GM03348 (cell line): ENCODE measurements around the gene ERGIC2.

Experiments
- DNase-seq: peaks from one replicate; pipeline ENCODE4 v3.0.0; 2012; ENCODE audit warnings: low spot score

Gene ERGIC2

DNA sequence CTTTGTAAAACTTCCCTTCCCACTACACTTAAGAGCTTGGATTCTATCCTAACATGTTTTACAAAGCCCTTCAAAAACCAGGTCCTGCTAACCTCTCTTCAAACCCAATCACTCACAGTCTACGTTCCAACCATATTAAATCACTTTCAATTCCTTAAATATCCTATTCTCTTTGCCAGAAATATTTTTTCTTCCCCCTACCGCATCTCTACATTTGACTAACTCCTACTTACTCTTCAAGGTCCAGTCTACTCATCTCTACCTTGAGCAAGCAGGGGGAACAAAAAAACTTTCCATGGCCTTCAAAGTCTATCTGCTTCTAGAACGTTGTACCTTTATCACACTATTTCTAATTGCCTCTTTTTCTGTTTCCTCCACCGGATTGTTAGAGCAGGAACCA lies 6.1 kb downstream of the ERGIC2 start:
- no peak for DNase-seq

DNA sequence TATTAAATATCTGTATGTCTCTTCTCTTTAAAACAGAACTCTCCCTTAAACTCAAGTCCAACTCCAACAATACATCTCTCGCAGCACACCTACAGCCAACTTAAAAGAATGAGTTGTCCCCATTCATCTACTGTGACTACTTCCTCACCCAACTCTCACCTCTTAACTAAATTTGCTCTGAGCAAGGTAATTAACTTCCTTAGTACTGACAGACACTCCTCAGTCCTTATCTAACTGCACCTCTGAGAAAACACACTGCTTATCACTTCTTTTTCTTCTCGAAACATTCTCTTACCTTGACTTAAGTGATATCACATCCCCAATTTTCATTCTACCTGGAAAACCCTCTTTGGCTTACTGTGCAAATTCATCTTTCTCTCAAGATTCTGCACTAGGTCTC lies 7.0 kb downstream of the ERGIC2 start:
- DNase-seq, result no peak

DNA sequence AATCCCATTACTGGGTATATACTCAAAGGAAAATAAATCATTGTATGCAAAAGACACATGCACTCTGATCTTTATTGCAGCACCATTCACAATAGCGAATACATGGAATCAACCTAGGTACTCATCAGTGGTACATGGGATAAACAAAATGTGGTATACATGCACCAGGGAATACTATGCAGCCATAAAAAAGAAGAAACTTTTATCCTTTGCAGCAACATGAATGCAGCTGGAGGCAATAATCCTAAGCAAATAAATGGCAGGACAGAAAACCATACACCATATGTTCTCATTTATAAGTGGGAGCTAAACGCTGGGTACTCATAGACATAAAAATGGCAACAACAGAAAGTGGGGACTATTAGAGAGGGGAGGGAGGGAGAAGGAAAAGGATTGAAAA lies 15.9 kb downstream of the ERGIC2 start:
- no peak for DNase-seq

DNA sequence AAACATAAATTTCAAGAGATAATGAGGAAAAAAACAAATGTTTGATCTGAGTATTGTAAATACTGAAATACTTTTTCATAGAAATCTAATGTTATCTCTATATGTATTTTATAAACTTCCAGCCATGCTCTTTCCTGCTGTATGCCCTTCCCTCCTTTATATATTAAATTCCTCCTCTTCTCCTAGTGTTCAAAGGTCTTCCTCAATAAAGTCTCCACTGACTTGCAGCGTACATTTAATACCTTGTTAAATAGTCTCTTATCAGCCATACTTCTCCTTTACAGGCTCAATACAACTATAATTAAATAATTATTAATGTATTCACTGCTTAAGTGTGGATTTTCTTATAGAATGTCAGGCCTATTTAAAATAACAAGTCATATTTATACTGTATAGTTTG lies 26.0 kb downstream of the ERGIC2 start:
- no peak for DNase-seq

DNA sequence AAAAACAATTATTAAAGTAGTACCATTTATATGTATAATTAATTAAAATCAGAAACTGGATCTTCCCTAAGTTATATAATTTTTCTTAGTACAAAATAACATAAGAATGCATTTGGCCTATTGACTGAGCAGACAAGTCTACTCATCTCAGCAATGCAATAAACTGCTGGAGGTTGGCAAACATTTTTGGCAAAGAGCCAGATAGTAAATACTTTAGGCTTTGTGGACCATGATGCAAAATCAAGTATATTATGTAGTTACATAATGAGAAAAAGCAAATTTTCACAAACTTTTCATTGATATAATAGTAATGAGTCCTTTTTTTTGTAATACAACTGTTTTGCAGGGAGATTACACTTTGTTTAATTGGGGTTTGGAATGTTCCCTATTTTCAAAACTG lies 30.9 kb downstream of the ERGIC2 start:
- peak; percentile 23 for DNase-seq

DNA sequence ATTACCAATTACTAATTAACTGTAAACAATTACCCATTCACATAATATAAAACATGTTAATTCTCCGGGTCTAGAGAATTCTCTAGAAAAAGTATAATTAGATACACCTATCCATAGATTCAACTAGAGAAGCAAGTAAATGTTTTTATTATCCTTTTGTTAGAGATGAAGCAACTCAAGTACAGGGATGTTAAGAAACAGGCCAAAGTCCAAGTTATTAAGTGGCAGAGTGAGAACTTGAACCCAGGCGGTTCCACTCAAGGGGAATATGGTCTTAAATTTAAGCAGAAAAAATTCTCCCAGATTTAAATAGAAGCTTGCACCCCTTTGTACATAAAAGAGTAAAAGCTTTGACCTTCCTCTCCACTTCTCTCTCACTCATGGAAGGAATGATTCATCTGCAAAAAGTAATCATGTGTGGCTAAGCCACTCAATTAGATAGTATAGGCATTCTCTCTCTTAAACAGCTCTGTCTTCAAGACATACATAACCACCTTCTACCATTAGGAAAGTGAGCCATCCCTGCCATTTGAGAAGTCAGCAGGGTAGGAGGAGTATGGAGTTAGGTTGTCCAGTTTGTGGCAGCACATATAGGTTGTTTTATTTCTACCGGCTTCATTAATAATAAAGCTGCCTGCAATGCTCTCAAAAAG lies 34.1 kb downstream of the ERGIC2 start:
- DNase-seq, result no peak

DNA sequence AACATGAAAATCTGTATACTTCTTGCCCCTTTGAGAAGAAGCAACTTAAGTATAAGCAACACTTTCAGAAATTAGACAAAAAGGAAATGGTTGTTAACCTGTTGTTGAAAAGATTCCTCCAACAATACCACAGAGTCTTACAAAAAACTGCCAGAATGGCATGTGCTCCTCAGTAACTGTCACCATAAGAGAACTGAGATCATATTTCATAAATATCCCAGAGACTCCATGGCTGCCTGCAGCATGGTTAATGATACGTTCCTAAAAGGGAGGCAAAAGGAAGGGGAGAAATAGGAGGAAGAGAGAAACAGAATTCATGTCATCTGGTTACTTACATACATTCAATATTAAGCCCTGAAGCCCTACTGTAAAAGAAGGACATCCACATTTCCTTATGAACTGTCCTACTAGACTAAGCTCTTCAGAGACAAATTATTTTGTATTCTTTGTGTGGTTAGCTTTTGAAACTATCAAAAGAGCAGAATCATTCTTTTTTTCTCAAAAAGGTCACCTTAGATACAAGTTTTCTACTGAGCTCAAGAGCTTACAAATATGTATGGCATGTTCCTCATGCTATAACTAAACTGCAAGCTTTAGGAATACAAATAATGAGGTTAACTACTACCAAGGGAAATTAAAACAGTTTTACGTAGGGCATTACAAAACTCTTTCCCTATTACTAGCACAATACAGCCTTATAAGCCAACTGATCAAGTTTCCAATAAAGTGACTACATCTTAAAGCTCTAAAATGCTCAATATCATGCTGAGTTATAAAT lies 37.8 kb downstream of the ERGIC2 start:
- DNase-seq, result no peak

DNA sequence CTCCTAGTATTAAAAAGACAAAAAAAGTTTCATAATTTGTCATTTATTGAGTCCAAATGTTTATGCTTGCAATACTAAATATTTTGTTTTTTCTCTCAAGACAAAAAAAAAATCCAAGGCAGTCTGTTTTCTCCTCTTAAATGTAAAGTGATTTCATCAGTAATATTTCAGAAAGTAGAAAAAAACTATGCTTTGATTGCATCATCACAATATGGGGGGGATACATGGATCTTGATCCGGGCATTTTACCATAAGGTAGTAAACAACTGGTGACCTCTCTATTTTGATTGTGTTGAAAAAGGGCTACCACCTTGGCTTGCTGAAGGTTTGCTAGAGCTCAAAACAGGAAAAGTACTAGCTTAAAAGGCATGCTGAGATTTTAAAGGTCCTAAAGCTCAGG lies 43.6 kb downstream of the ERGIC2 start:
- no peak for DNase-seq

DNA sequence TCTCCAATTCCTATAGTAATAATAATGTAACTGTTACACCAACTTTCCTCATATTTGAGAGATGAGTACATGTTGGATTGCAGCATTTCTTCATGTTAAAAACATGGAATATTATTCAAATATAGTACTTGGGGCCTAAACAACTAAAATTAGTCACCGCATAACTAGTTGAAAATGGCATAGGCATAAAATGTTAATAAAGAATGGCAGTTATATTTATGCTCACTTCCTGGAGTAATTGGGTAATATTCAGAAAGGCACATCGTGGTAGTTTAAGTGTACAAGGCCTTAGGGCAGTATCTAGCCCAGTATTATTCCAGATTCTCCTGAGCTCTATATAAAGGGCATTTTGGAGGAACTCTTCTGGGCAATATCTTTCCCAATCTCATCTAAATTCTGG lies 46.0 kb downstream of the ERGIC2 start:
- DNase-seq, result no peak

DNA sequence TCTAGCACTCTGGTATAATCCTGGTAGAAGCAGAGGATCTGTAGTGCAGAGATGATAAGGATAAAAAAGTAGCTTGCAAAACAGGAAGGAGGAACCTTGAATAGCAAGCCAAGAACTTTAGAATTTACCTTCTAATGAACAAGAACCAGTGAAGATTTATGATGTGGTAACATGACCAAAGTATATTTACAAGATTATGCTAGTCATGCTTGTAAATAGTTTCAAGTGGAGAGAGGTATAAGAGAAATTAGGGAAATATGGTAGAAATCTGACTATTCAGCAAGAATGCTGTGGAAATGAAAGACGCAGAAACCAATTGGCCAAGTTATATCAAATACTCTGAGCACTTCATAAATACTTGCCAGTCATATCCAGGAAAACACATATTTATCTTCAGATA lies 47.8 kb downstream of the ERGIC2 start:
- no peak for DNase-seq

DNA sequence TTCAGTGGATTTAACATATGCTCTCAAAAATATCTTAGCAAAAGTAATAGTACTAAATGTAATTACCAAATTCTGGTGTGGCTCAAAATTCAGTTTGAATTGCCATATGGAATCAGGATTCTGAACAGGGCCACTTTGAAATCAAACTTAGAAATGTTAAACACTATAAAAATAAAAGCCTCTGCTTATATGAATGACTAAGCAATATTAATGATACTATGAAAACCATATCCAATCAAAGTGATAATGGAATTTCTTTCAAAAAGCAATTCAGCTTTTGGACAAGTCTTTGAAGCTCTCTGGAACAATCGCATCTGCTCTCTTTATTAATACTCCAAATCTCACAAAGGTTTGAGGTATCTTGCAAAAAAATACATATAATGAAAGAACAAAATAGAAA lies 51.6 kb downstream of the ERGIC2 start:
- DNase-seq, result no peak

DNA sequence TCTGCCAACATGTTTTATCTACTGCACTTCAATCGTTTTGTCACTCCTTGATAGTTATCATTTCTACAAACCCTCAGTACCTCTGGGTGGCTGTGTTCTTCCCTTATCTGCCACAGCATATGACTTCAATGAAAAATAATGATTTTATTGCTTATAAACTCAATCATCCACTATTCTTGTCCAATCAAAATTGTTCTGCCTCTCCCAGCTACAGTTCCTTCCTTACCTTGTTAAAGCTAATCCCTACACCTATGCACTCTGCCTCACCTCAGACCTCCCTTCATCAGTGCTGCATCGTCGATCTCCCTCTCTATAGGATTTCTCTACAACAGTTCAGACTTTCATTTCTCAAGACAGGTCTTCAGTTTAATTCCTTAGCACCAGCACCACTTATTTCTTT lies 58.8 kb downstream of the ERGIC2 start:
- DNase-seq, result no peak

DNA sequence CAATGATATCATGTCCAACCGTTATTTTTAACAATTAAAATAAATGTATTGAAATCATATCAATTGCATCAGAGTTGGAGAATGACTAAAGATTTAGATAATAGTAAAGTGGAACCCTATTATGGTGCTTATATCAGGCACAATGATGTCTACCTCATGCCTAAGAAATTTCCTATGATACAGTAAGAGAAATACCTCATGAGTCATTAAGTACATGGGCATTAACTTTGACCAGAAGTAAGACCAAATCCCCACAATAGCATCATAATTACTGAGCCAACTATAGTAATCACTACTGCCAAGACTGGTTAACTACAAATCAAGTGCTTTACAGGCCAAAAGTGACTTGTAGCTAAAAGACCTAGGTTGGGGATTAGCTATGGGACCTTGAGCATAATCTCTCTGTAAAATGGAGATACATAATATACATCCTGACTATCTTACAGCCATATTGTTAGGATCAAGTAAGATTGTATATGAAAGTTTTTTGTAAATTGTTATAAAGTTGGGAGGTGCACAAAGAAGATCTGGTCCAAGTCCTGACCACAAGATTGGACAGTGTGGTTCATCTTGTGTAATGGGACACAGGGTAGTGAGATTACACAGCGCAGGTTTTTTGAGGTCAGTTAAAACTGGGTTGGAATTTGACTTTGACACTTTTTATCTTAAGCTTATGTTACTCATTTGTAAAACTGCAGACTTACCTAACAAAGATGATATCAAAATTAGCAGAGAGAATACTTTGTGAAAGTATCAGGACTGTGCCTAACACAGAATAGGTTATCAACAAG lies 60.5 kb downstream of the ERGIC2 start:
- DNase-seq, result peak; percentile 58

DNA sequence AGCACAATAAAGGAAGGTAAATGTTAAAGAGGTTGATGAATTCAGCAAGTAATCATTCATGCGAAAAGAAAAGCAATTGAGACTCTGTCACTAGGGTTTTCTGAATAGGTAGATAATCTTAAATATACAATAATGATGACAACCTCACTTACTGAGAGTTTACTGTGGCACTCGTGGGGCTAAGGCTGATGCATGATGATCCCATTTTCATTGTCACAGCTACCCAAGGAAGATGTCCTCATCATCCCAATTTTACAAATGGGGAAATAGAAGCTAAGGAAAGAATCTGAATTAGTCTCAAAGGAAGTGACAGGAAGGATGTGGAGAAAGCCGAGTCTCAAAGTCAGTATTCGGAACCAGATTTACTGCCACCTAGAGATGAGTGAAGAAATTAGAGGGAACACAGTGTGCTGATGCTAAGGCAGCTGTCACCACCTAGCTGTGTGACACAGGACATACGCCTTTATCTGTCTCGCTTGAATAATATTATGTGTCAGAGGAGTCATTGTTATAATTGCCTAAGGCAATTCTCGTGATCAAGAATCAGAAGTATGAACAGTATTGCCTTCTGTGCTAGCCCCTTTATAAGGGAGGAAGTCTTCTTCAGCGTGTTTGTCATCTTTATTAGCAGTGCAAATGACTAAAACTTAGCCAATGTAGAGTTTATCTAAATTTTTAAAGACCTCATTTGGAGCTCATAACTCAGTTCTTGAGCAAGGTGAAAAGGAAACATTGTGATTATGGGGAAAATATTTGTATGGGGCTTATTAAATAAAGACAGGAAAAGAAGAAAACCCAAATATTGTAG lies 63.2 kb downstream of the ERGIC2 start:
- DNase-seq, result peak; percentile 15

DNA sequence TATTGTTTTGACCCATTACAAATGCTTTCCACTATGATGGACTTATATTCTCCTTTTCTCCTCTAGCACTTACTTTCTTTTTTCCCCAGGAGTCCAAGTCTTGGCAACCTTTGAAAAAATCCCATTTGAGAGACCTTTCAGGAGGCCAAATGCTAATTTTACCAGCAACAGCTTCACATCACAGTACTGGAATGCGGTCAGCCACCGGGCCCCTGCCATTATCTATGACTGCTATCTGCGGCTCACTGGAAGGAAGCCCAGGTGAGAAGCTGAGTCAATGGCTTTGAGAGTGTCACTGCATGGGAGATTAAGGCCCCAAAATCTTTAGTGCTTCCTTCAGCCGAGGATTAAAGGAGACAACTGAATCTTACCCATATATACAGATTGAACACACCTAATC lies 64.2 kb downstream of the ERGIC2 start:
- peak; percentile 39 for DNase-seq

DNA sequence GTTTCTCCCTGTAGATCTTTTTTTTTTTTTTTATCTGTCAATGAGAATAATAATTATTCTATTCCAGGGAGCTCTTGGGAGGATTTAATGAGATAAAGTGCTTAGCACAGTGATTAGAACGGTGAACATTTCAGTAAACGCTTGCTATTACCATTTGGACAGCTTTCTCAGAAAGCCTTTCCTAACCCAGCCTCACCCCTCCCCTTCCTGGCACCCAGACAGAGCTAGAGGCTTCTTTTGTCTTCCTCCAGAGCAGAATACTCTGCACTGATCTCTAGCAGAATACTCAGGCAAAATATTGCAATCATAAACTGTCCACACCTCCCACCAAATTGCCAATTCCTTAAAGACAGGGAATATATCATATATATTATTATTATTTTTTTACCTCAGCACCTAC lies 66.6 kb downstream of the ERGIC2 start:
- no peak for DNase-seq

DNA sequence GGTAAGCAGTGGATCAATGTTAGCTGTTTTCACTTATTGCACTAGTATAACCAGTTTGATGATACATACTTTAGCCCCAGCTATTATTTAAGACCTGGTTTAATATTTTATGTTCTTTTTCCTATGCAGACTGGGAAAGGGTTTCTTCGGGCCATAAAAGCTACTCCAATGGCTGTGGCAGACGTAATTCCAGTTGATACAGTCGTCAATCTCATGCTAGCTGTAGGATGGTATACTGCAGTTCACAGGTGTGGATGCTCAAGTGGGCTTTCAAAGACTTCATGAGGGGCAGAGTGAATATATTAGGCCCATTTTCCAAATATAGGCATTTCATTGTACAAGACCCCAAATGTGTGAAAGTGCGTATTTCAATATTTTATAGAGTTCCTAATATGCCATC lies 70.1 kb downstream of the ERGIC2 start:
- DNase-seq, result no peak

DNA sequence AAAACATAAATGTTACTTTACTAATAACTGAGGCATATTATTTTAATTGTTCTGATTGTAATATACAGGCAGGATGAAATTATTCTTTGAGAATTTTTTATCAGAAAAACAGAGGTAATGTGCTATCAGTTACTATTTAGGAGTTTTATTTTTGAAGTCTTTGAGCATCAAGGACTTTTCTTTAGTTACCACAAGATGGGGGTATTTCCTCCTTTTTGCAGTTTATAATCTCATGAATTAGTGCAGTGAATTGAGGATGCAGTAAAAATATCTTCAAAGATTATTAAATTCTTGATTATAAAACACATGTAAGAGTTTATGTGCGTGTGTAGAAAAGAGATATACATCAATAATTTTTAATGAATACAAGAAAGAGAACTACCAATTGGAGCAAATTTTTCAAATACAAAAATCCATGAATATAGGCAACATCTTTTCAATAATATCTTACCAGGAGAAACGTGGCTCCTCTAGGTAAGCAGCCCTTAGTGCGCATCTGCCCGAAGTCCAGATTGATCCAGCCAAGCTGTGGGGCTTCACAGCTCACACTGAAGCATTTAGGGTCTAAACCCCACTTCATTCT lies 71.6 kb downstream of the ERGIC2 start:
- DNase-seq, result peak; percentile 18

DNA sequence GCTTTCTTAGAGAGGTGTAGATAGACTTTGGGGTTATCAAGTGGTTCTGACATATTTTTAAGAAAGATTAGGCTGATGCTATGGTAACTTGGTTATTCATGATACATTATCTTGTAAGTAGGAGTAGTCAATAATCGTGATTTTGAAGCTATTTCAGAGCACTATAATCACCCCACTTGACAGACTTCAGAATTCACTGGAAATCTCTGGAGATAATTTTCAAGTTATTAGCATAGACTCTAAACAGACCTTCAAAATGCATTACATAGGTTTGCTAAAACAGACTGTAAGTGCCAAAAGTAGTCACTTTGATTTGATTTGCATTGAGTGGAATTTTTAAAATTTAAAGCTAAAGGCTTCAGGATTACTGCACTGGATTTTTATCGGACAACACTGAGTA lies 74.3 kb downstream of the ERGIC2 start:
- no peak for DNase-seq

DNA sequence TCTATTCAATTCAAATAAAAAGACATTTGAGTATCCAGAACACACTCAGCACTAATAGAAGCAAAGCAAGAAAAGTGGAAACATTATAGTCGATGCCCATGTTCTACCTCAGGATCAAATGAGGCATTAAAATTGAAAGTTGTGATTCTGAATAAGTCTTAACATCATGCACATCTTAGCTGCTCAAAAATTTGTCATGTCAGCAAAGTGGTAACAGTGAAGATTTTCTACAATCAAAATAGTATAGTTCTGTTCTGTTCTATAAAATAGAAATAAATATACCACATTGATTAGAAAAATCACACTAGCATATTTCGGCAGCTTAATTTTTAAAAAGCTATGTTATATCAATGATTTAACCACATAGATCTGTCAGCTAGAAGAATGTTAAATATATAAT lies 74.7 kb downstream of the ERGIC2 start:
- DNase-seq, result no peak

DNA sequence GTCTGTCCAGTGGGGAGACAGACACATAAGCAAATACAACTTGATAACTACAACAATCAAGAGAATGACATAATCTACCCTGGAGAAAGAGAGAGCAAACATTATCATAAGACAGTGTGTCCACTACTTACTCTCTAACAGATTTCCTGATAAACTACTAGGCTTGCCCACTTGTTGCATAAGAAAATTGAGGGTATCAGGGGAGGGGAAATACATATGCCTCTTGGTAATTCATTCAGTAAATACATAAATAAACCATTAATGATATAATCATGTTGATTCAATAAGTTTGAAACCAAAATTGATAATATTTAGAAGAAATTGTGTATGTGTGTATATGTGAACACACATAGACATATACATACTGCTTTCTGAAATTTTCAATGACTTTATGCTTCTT lies 76.6 kb downstream of the ERGIC2 start:
- DNase-seq, result no peak

DNA sequence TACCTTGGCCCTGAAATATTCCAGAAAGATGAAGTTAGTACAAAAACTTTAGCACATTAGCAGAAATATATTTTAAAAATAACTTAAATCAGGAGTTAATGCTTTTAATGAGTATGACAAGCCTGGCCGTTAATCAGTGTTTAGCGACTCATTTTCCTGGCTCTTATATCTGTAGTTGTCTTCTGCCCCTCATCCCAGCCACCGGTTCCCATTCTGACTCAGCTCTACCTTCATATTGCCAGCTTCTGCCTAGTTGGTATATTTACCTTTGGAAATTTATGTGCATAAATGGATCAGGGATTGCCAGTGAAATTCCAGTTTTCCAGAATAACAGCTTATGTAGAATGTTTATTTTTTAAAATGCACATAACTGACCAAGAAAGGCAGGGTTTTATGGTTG lies 79.9 kb downstream of the ERGIC2 start:
- DNase-seq, result no peak
